ENCODE data around the gene ATXN1L.

Gene ATXN1L

DNA sequence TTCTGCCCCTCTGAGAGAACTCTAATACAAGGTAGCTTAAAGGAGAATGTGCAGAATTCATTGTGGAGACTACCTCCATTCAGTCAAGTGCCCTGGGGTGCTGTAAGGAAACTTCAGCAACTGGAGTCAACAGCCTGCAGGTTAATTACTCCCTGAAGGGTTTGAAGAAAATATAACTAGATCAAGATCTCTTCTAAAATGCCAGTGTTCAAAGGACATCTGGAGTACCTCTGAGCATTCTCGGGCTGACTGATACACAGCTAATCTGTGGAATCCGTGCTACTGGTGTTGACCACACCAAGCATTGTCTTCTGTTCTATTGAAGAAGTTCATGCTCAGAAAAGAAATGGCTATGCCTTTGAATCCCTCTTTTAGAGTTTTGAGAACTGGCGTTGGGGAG lies 11.5 kb upstream of the ATXN1L start:
- no peaks in the 10 kb centered on the region for H3K9me3 Mint-ChIP-seq
- H3K27me3 Mint-ChIP-seq, result no peaks in the 10 kb centered on the region
- no peaks in the 10 kb centered on the region for H3K36me3 Mint-ChIP-seq (ENCODE audit: low read depth)
- intact Hi-C loops (cut with micrococcal nuclease), result no loop called here
- no peak overlapping the region for H3K4me3 Mint-ChIP-seq
- no peak overlapping the region for H3K27ac Mint-ChIP-seq
- peaks cover 4% of the 10 kb centered on the region for H3K4me1 Mint-ChIP-seq (ENCODE audit: low read depth)

DNA sequence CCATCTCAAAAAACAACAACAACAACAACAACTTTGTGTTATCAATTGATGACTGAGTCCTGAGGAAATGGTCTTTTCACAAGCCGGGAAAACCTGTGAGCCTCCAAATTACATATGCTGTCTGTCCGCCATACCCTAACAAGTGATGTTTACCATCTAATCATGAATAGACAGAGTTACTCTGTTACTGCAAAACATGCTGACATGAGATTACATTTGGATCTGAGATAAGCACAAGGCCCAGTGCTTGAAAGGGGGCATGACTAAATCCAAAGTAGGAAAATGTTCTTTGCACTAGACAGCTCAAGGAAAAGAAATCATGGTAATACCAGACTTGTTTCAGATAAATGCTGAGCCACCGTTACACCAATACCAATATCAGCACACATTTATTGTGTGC lies 8.6 kb upstream of the ATXN1L start:
- Mint-ChIP-seq H3K4me3 (no peak overlapping the region), H3K27ac (no peak overlapping the region), H3K4me1 (ENCODE audit: low read depth) (no peaks in the 10 kb centered on the region), H3K36me3 (ENCODE audit: low read depth) (no peaks in the 10 kb centered on the region), H3K9me3 (no peaks in the 10 kb centered on the region), H3K27me3 (no peaks in the 10 kb centered on the region)
- intact Hi-C loops (cut with micrococcal nuclease), result no loop called here

DNA sequence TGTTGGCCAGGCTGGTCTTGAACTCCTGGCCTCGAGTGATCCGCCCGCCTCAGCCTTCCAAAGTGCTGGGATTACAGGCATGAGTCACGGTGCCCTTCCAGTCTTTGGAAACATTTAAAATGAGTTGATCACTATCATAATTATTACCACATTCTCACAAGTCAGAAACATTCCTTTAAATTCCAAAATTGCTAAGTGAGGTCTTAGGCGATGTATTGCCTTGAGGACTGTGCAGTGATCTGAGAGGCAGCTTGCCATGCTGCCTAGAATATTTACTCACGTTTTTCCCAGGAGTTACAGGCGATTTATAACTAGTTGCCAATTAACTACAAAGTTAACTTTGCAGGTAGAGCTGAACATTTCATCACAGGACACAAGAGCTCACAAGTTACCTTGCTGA lies 5.7 kb upstream of the ATXN1L start:
- no peaks in the 10 kb centered on the region for H3K36me3 Mint-ChIP-seq (ENCODE audit: low read depth)

GRCh38 chr16:71843572-71843971 lies 2.2 kb upstream of the ATXN1L start:
- intact Hi-C loops (cut with micrococcal nuclease), result no loop called here
- no peak overlapping the region for H3K4me3 Mint-ChIP-seq
- H3K27ac Mint-ChIP-seq, result no peak overlapping the region

More for the DNA sequence above, 5.7 kb upstream of the ATXN1L start:
- Mint-ChIP-seq H3K4me1 (ENCODE audit: low read depth) (peaks cover 6% of the 10 kb centered on the region), H3K9me3 (no peaks in the 10 kb centered on the region), H3K4me3 (no peak overlapping the region), H3K27me3 (no peaks in the 10 kb centered on the region), H3K27ac (no peak overlapping the region)
- intact Hi-C loops (cut with micrococcal nuclease), result no loop called here

GRCh38 chr16:71846431-71846830 lies 655 bp downstream of the ATXN1L start:
- H3K4me3 Mint-ChIP-seq, result peak overlapping the region; percentile 90
- peaks cover 22% of the 10 kb centered on the region for H3K4me1 Mint-ChIP-seq (ENCODE audit: low read depth)
- no peaks in the 10 kb centered on the region for H3K9me3 Mint-ChIP-seq
- peak overlapping the region; percentile 96 for H3K27ac Mint-ChIP-seq
- intact Hi-C loops (cut with micrococcal nuclease), result loop anchor here (2.0 to 5.0 kb wide), 2 partner anchors 36 to 38 kb away; partner anchors contain the start of genes AP1G1 and ZNF821
- no peaks in the 10 kb centered on the region for H3K27me3 Mint-ChIP-seq
- peaks cover 54% of the 10 kb centered on the region for H3K36me3 Mint-ChIP-seq (ENCODE audit: low read depth)

More at GRCh38 chr16:71843572-71843971, 2.2 kb upstream of the ATXN1L start:
- Mint-ChIP-seq H3K4me1 (ENCODE audit: low read depth) (peaks cover 20% of the 10 kb centered on the region), H3K9me3 (no peaks in the 10 kb centered on the region), H3K27me3 (no peaks in the 10 kb centered on the region), H3K36me3 (ENCODE audit: low read depth) (peaks cover 25% of the 10 kb centered on the region)

DNA sequence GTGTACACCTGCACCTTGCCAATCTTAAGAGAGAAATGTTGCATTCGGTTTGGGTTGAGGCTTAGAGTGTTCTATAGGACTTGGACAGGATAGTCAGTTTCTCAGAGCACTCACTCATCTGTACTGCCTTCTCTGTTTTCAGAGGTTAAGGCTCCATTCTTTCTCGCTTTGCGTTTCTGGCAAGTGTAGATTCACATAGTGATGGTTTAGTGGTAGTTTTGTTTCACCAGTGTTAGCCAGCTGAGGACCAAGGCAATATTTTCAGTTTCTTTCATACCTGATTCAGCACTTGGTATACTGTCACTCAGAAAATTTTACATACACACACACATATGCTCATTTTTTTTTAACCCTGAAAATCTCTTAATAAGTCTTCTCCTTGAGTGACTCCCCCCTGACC lies 1.3 kb downstream of the ATXN1L start:
- H3K27ac Mint-ChIP-seq, result no peak overlapping the region
- H3K4me3 Mint-ChIP-seq, result peak overlapping the region; percentile 90
- H3K4me1 Mint-ChIP-seq (ENCODE audit: low read depth), result peaks cover 27% of the 10 kb centered on the region
- intact Hi-C loops (cut with micrococcal nuclease), result loop anchor here (2.0 to 5.0 kb wide), 2 partner anchors 35 to 38 kb away; partner anchors contain the start of genes AP1G1 and ZNF821
- H3K9me3 Mint-ChIP-seq, result no peaks in the 10 kb centered on the region
- no peaks in the 10 kb centered on the region for H3K27me3 Mint-ChIP-seq
- peaks cover 60% of the 10 kb centered on the region for H3K36me3 Mint-ChIP-seq (ENCODE audit: low read depth)

DNA sequence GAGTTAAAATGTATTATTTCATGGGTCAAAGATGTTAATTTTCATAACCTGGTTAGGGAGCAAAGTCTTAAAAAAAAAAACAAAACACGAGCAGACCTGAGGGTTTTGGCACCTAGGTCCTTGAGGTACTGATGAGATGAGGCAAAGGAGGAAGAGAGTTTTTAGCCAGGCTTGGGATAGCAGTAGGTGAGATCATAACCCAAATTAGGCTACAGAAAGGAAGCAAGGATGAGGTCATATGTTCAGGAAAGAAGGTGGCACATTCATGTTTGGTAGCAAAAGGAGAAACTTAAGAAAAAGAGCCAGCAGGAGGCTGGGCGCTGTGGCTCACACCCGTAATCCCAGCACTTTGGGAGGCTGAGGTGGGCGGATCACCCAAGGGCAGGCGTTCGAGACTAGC lies 2.8 kb downstream of the ATXN1L start:
- H3K27me3 Mint-ChIP-seq, result no peaks in the 10 kb centered on the region
- peaks cover 76% of the 10 kb centered on the region for H3K36me3 Mint-ChIP-seq (ENCODE audit: low read depth)
- intact Hi-C loops (cut with micrococcal nuclease), result loop anchor here (5.0 kb wide), 1 partner anchor 34 kb away; the partner anchor contains the start of gene ZNF821
- peaks cover 27% of the 10 kb centered on the region for H3K4me1 Mint-ChIP-seq (ENCODE audit: low read depth)
- H3K4me3 Mint-ChIP-seq, result no peak overlapping the region
- no peaks in the 10 kb centered on the region for H3K9me3 Mint-ChIP-seq
- no peak overlapping the region for H3K27ac Mint-ChIP-seq

DNA sequence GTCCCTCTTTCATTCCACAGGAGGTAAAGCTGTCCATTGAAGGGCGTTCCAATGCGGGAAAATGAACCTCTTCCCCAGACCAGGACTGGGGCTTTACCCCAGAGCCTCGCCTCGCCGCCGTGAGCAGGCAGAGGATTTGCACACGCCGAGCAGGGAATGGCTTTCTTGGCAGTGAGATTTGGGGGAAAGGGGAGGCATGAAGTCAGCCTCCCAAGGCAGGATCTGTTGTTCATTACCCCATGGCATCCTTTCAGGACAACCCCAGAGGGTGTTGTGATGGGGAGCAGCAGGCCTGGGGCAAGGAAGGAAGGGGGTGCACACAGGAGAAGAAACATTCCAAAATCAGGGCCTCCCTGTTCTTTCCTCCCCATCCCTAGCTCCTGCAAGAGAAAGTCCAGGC lies 6.0 kb downstream of the ATXN1L start:
- Mint-ChIP-seq H3K4me3 (no peak overlapping the region), H3K9me3 (no peaks in the 10 kb centered on the region), H3K4me1 (ENCODE audit: low read depth) (peaks cover 16% of the 10 kb centered on the region), H3K36me3 (ENCODE audit: low read depth) (peaks cover 92% of the 10 kb centered on the region), H3K27ac (no peak overlapping the region), H3K27me3 (no peaks in the 10 kb centered on the region)
- intact Hi-C loops (cut with micrococcal nuclease), result no loop called here

GRCh38 chr16:71852158-71852557 lies 6.4 kb downstream of the ATXN1L start:
- peaks cover 12% of the 10 kb centered on the region for H3K4me1 Mint-ChIP-seq (ENCODE audit: low read depth)
- no peak overlapping the region for H3K4me3 Mint-ChIP-seq
- H3K27me3 Mint-ChIP-seq, result no peaks in the 10 kb centered on the region
- H3K9me3 Mint-ChIP-seq, result no peaks in the 10 kb centered on the region
- intact Hi-C loops (cut with micrococcal nuclease), result no loop called here
- H3K36me3 Mint-ChIP-seq (ENCODE audit: low read depth), result peaks cover 92% of the 10 kb centered on the region
- H3K27ac Mint-ChIP-seq, result no peak overlapping the region

GRCh38 chr16:71852561-71852960 lies 6.8 kb downstream of the ATXN1L start:
- intact Hi-C loops (cut with micrococcal nuclease), result no loop called here
- Mint-ChIP-seq H3K4me3 (no peak overlapping the region), H3K4me1 (ENCODE audit: low read depth) (peaks cover 8% of the 10 kb centered on the region), H3K36me3 (ENCODE audit: low read depth) (peaks cover 90% of the 10 kb centered on the region), H3K27me3 (no peaks in the 10 kb centered on the region), H3K9me3 (no peaks in the 10 kb centered on the region), H3K27ac (no peak overlapping the region)

DNA sequence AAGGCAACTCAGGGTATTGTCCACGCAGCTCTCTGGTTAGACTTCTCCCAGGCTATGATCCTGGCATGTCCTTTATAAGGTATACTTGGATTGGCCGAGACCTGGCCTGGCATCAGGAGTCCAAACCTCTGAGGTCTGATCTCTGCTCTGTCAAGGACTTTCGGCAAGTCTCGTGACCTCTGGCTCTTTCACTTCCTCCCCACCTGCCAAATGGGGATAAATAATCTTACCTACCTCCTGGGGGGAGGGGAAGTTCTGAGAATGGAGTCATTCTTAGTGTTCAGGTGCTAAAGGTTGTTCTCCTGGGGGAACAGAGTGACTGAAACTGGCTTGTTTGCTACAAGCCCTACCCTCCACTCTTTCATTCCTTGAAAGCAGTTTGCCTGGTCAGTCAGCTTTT lies 7.6 kb downstream of the ATXN1L start:
- no peak overlapping the region for H3K4me3 Mint-ChIP-seq
- H3K4me1 Mint-ChIP-seq (ENCODE audit: low read depth), result peaks cover 7% of the 10 kb centered on the region
- no peaks in the 10 kb centered on the region for H3K27me3 Mint-ChIP-seq
- H3K9me3 Mint-ChIP-seq, result no peaks in the 10 kb centered on the region
- intact Hi-C loops (cut with micrococcal nuclease), result no loop called here
- H3K27ac Mint-ChIP-seq, result no peak overlapping the region
- H3K36me3 Mint-ChIP-seq (ENCODE audit: low read depth), result peaks cover 85% of the 10 kb centered on the region

DNA sequence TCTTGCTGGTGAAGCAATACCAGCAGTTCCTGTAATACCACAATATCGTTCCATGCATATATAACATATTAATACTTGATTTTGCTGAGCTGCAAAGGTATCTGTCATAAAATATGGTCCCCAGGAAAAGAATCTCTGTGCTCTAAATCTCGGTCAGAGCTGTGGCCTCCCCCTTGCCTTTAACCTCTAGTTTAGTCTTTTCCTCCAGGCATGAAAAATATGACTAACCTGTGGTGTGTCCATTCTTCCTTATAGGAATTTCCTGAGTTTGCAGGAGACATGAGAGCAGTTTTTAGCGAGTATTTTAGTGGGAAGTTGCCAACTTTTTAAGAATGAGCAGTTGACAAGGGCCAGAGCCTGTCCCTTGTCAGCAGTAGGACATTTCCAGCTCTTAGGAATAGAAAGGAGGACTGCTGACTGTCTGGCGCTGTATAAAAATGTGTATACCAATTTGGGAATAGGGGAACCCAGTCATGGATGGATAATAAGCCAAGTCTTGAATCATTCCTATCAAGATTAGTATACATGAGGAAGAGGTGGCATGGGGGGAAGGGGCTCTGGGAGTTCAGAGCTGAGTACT lies 8.7 kb downstream of the ATXN1L start:
- H3K27ac Mint-ChIP-seq, result no peak overlapping the region
- intact Hi-C loops (cut with micrococcal nuclease), result no loop called here
- peaks cover 7% of the 10 kb centered on the region for H3K4me1 Mint-ChIP-seq (ENCODE audit: low read depth)
- H3K9me3 Mint-ChIP-seq, result no peaks in the 10 kb centered on the region
- no peak overlapping the region for H3K4me3 Mint-ChIP-seq
- no peaks in the 10 kb centered on the region for H3K27me3 Mint-ChIP-seq
- peaks cover 85% of the 10 kb centered on the region for H3K36me3 Mint-ChIP-seq (ENCODE audit: low read depth)

DNA sequence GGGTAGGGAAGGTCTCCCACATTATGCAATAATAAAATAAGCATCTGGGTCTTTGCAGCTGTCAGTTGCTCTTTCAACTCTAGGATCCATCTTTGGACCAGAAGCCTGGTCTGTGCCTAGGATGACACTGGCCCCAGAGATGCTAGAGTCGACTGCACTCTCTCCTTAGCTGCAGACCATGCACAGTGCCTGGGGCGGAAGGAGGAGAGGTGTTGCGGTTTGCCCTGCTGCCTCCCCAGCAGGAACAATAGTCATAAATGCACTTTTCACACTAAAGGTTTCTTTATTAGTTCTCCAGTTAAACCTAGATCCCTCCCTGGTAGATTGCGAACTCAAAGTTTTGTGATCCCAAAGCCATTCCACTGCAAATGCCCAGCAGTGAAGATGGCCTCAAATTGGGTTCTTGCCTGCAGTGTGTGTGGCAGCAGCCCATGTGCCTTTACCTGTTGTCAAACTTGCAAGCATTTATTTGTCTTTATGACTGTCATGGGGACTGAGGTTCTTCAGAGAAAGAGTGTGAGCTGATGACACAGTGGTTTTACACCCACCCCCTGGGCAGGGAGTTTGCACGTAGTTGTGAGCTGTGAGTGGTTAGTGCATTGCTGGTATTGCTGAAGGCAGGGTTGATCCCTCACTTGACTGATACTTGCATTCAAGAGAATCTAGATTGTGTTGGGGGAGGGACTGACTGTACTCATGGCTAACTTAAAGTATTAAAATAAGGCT lies 10.3 kb downstream of the ATXN1L start:
- Mint-ChIP-seq H3K36me3 (ENCODE audit: low read depth) (peaks cover 85% of the 10 kb centered on the region), H3K4me1 (ENCODE audit: low read depth) (peaks cover 7% of the 10 kb centered on the region), H3K4me3 (no peak overlapping the region), H3K27me3 (no peaks in the 10 kb centered on the region), H3K9me3 (no peaks in the 10 kb centered on the region), H3K27ac (no peak overlapping the region)
- intact Hi-C loops (cut with micrococcal nuclease), result no loop called here

- intact Hi-C loops (cut with micrococcal nuclease), result no loop called here
- peaks cover 78% of the 10 kb centered on the region for H3K36me3 Mint-ChIP-seq (ENCODE audit: low read depth)
- no peak overlapping the region for H3K27ac Mint-ChIP-seq
- no peaks in the 10 kb centered on the region for H3K4me1 Mint-ChIP-seq (ENCODE audit: low read depth)
- no peaks in the 10 kb centered on the region for H3K27me3 Mint-ChIP-seq
- H3K4me3 Mint-ChIP-seq, result no peak overlapping the region
- H3K9me3 Mint-ChIP-seq, result no peaks in the 10 kb centered on the region
Measured at GRCh38 chr16:71859762-71860521, 14.2 kb downstream of the ATXN1L start.

Data from dendritic cell treated with granulocyte-macrophage colony-stimulating factor and Interleukin-4, amounts not matched to agents 40 ng/mL and 50 ng/mL, for 4 days (primary cell).